ENCODE data around the gene TRPC5OS. TPM values are rescaled to one million over a fixed set of nuclear protein-coding genes. Genes with fewer than 3 reads are reported as not detected.

Gene TRPC5OS
- total and polyA plus RNA-seq, 2 donors (not counting 1 experiment from before 2014, with no cell fraction given), result 0.02 TPM; not detected in 1

DNA sequence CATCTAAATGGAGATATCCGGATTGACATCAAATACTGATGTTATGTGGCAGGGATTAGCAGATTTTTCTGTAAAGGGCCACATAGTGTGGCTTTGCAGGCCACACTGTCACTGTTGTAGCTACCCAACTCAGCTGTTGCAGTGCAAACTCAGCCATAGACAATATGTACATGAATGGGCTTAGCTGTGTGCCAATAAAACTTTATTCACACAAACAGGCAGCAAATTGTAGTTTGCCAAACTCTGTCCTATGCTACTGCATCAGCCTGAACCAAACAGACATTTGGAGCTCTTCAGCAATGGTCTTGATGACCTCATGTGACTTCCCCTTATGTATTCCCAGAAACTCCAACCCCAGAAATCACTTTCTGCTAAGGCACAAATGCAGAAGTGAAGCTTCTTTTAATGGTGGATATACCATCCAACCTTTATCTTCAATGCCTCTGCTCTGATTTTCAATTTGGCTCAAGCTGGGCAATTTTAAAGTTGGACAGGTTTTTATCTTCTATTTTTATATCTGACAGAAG is 18.4 kb upstream of the TRPC5OS start:
- Histone ChIP-seq H3K36me3 (ENCODE audit: control insufficient read depth, insufficient read depth, low read length) (no peaks in the 10 kb centered on the region), H3K27ac (ENCODE audit: insufficient read depth, low read length) (no peak overlapping the region), H3K4me2 (ENCODE audit: extremely low read depth, insufficient read depth, low read length) (no peak overlapping the region), H3K9me3 (ENCODE audit: control insufficient read depth, insufficient read depth, low read depth, low read length) (no peaks in the 10 kb centered on the region), H3K79me2 (ENCODE audit: control insufficient read depth, insufficient read depth, low read length) (no peaks in the 10 kb centered on the region), H3K4me1 (ENCODE audit: control insufficient read depth, extremely low read depth, insufficient read depth, low read length) (no peaks in the 10 kb centered on the region), H3K4me3 (replicated peaks in 1 of 4; ENCODE audit: control extremely low read depth in 1 of 4, insufficient read depth in 1 of 4, low read depth in 3 of 4, low read length in 4 of 4) (no peak overlapping the region), H4K20me1 (ENCODE audit: control insufficient read depth, extremely low read depth, insufficient read depth, low read length) (no peaks in the 10 kb centered on the region), H3K9ac (ENCODE audit: insufficient read depth, low read length) (no peak overlapping the region), H3K27me3 (ENCODE audit: control insufficient read depth, insufficient read depth, low read length) (no peaks in the 10 kb centered on the region), H2AFZ (ENCODE audit: low read length) (no peak overlapping the region)
- DNase-seq (ENCODE audit: low read depth in 2 of 2), result no peak
- TF ChIP-seq CTCF (conservative IDR thresholded peaks at IDR 0.05 in 1 of 2, IDR thresholded peaks at IDR 0.05 in 1 of 2; ENCODE audit: low read depth in 1 of 2, low read length in 2 of 2), result no peak
- no peak for TF ChIP-seq EZH2 (IDR thresholded peaks at IDR 0.05; ENCODE audit: low read length, missing control alignments)

DNA sequence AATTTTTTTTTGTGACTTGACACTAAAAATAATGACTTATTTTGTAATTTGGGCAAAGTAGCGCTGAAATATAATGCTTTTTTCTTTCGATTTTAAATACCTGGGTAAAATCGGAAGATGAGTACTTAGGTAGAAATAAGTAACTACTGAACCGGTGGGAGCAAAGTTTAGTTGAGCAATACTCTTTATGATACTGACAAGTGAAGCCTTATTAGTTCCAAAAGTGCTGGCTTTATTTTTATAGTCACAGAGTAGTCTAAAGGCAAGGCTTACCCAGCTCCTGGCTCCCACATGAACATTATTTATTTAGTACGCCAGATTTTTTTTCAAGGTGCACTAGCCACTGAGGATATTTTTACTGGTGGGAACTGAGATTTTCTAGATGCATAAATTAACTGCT is 14.4 kb upstream of the TRPC5OS start:
- Histone ChIP-seq H3K27ac (ENCODE audit: insufficient read depth, low read length) (no peak overlapping the region), H3K4me2 (ENCODE audit: extremely low read depth, insufficient read depth, low read length) (no peak overlapping the region), H3K9me3 (ENCODE audit: control insufficient read depth, insufficient read depth, low read depth, low read length) (no peaks in the 10 kb centered on the region), H3K36me3 (ENCODE audit: control insufficient read depth, insufficient read depth, low read length) (no peaks in the 10 kb centered on the region), H3K79me2 (ENCODE audit: control insufficient read depth, insufficient read depth, low read length) (no peaks in the 10 kb centered on the region), H3K9ac (ENCODE audit: insufficient read depth, low read length) (no peak overlapping the region), H2AFZ (ENCODE audit: low read length) (no peak overlapping the region), H3K4me1 (ENCODE audit: control insufficient read depth, extremely low read depth, insufficient read depth, low read length) (no peaks in the 10 kb centered on the region), H3K4me3 (replicated peaks in 1 of 4; ENCODE audit: control extremely low read depth in 1 of 4, insufficient read depth in 1 of 4, low read depth in 3 of 4, low read length in 4 of 4) (no peak overlapping the region), H4K20me1 (ENCODE audit: control insufficient read depth, extremely low read depth, insufficient read depth, low read length) (no peaks in the 10 kb centered on the region), H3K27me3 (ENCODE audit: control insufficient read depth, insufficient read depth, low read length) (no peaks in the 10 kb centered on the region)
- no peak for DNase-seq (ENCODE audit: low read depth in 2 of 2)
- TF ChIP-seq EZH2 (IDR thresholded peaks at IDR 0.05; ENCODE audit: low read length, missing control alignments), result no peak
- TF ChIP-seq CTCF (conservative IDR thresholded peaks at IDR 0.05 in 1 of 2, IDR thresholded peaks at IDR 0.05 in 1 of 2; ENCODE audit: low read depth in 1 of 2, low read length in 2 of 2), result no peak

- Histone ChIP-seq H3K36me3 (ENCODE audit: control insufficient read depth, insufficient read depth, low read length) (no peaks in the 10 kb centered on the region), H3K9ac (ENCODE audit: insufficient read depth, low read length) (no peak overlapping the region), H3K4me3 (replicated peaks in 1 of 4; ENCODE audit: control extremely low read depth in 1 of 4, insufficient read depth in 1 of 4, low read depth in 3 of 4, low read length in 4 of 4) (no peak overlapping the region), H3K27me3 (ENCODE audit: control insufficient read depth, insufficient read depth, low read length) (no peaks in the 10 kb centered on the region), H3K9me3 (ENCODE audit: control insufficient read depth, insufficient read depth, low read depth, low read length) (no peaks in the 10 kb centered on the region), H3K79me2 (ENCODE audit: control insufficient read depth, insufficient read depth, low read length) (no peaks in the 10 kb centered on the region), H3K4me1 (ENCODE audit: control insufficient read depth, extremely low read depth, insufficient read depth, low read length) (no peaks in the 10 kb centered on the region), H4K20me1 (ENCODE audit: control insufficient read depth, extremely low read depth, insufficient read depth, low read length) (no peaks in the 10 kb centered on the region), H3K4me2 (ENCODE audit: extremely low read depth, insufficient read depth, low read length) (no peak overlapping the region), H3K27ac (ENCODE audit: insufficient read depth, low read length) (no peak overlapping the region), H2AFZ (ENCODE audit: low read length) (no peak overlapping the region)
- no peak for TF ChIP-seq CTCF (conservative IDR thresholded peaks at IDR 0.05 in 1 of 2, IDR thresholded peaks at IDR 0.05 in 1 of 2; ENCODE audit: low read depth in 1 of 2, low read length in 2 of 2)
- DNase-seq (ENCODE audit: low read depth in 2 of 2), result no peak
Measured at GRCh38 chrX:111867236-111867635, 8.7 kb upstream of the TRPC5OS start.
